Activated CD4-positive, CD25-positive, alpha-beta regulatory T cell (primary cell): ENCODE measurements around the gene ARMC6.

ENCODE experiments used
- DNase-seq, 4 experiments: peaks; one replicate each; lab custom pipeline; 2025; lab: John Stamatoyannopoulos, UW

ARMC6 gene

DNA sequence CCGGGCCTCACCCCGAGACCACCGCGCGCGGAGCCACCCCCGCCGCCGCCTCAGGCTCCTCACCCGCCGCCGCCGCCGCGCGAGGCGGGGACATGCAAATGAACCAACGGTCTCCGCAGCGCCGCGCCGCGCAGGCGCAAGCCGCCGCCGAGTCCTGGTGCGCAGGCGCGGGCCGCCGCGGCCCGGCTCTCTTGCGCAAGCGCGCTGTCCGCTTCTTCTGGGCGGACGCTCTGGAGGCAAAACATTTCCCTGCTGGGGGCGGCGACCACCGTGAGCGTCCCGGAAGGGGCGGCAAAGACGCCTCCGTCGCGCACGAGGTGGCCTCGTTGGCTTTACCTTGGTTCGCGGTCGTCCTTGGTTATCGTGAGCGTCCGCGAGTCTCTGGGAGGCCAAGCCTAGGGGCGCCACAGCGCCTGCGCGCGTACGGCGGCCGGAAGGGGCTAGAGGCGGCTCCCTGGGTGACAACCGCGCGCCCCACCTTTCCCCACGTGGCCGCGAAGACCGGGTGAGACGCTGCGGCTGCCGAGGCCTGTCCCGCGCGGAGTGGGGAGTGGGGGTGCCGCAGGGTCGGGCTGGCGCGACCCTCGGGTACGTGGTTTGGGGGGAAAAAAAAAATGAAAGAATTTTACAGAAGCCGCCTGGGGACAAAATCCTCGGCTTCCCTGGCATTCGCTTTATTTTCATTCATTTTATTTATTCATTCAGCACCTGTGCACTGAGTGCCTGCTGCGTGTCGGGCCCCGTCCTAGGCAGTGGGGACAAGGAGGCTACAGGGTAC, at the start of gene ARMC6, which contains the start of gene SUGP2:
Gene ARMC6, plus strand, starts transcription at position 178 of the 778 bp plus-strand sequence. CDS start 607 bp downstream, outside the sequence.
Gene SUGP2, minus strand, starts transcription at position 92 of the 778 bp plus-strand sequence. CDS start 2,446 bp downstream, outside the sequence.
- peak; percentile 72 to 87 (median 86) for DNase-seq

DNA sequence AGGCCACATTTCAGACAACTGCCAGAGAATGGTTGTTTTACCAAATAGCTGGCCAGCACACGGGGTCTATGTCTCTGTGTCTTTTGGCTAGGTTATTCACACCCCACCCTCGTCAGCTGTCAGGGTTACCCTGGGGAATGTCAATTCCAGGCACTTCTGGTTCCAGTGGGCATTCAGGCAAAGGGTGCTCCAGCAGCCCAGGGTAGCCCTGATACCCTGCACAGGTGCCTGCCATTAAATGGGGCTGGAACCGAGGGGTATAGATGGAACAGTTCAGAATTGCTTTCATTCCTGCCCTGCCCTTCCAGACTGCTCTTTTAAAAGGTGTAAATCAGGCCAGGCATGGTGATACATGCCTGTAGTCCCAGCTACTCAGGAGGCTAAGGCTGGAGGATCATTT, 49.2 kb upstream of the ARMC6 start:
- no peak for DNase-seq

DNA sequence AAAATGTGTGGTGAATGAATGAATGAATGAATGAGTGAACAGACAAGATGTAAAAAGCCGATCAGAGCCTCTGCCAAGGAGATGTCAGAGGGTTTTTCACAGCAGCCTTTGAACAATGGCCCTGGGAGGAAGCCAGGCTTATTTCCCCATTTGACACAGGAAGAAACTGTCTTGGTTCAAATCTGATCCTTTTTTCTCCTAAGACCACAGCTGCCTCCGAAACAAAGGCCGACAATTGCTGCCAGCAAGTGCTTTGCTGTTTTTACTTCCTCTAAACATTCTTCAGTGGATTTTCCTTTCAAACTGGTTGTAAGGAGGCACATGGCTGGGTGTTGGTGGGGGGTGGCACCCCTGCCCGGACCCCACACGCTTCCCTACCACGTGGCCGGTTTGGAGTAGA, 48.1 kb upstream of the ARMC6 start:
- no peak for DNase-seq

DNA sequence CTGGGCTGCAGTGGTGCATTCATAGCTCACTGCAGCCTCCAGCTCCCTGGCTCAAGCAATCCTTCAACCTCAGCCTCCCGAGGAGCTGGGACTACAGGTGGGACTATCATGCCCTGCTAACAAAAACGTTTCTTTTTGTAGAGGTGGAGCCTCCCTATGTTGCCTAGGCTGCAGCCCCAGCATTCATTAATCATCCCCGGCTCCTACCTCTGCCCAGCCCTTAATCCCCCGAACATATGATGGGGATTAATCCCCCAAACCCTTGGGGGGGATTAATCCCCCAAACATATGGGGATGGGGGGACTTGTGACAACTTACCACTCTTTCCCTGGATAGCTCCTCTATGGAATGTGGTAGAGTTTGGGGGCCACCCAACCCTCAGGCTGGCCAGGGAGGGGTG, 45.9 kb upstream of the ARMC6 start:
- no peak for DNase-seq

DNA sequence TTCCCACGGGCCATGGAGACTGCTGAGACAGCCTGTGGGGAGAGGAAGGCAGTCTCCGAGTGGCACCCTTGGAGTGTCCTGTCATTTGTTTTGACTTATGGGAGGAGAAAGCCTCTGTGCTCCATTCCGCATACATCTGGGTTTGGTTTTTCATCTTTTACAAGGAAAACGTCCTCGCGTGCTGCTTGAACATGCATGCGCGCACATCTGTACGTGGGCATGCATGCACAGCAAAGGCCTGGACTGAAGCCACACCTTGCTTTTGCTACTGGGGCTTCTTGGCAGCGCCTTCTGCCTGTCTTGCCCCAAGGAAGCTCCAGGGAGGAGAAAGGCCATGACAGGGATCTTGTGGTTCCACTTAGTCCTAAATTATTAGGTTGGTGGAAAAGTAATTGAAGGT, 44.1 kb upstream of the ARMC6 start:
- no peak for DNase-seq

DNA sequence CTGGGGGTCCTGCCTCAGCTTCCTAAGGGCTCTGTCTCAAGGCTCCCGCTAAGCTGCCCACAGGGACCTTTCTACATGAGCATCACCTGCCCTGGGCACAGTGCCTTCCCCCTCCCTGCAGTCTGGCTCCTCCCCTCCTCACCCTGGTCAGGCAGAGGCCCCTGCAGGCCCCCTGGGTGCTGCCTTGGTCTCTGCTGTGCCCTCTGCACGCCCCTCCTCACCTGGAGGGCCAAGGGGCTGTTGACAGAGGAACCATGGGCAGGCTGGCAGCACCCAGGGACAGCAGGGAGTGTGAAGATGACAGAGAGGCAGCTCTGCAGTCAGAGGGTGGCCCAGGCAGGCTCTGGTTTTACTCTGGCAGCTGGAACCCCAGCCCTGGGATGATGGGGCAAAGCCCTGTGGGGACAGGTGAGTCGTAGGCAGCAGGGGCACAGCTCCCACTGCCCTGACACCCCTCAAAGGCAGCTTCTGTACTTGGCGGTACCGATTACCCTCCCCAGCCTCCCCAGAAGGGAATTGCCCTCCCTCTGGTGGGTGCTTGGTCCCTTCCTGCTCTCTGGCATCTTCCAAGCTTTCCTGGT, 43.2 kb upstream of the ARMC6 start:
- no peak for DNase-seq

DNA sequence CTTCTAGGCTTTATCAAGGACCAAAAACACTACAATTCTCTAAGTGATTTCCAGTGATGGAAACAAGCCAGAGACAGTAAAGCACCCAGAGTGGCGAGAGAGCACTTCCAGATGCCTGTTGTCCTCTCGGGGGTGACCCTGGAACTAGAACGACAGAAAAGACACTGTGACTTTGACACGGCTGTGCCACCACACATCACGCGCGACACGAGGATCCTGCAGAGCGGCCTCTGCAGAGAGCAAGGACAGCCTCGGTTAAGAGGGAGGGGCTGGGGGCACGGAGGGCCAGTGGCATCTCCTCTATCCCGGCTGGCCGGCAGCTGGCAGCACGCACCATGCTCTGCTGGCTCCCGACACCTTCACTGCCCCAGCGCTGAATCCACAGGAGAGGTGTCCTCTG, 42.4 kb upstream of the ARMC6 start:
- DNase-seq = no peak

DNA sequence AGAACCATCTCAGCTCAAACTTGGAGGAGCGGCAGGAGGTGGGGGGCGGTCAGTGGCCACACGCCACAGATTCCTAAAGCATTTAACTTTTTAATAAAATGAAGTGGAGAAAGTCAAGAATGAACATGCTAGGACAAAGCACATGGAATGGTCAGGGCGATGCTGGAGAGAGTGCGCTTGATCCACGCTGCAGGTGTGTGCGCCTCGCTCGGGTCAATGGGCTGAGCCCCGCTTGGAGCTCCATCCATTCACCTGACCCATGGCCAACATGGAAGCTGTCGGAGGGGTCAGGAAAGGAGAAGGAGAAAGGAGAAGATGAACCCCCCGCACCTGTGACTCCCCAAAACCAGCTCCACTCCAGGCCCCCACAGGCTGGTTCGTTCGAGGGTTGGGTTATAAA, 41.9 kb upstream of the ARMC6 start:
- DNase-seq = no peak

DNA sequence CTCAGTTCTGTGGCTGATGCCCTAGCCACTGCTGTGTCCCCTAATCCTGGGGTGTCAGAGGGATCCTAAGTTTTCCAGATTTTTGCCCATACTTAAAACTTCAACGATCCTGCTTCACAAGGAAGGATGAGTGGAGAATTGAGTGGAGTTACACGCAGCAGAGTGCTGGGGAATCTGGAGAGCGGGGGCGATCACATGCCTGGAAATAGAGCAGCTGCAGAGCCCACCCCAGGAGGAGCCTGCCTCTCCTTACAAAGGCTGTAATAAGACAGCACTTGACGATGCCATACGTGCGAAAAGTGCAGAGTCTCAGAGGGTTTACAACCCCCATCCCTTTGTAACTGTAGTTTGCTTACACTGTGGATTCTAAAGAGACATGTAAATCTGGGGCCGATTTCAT, 40.7 kb upstream of the ARMC6 start:
- no peak for DNase-seq

DNA sequence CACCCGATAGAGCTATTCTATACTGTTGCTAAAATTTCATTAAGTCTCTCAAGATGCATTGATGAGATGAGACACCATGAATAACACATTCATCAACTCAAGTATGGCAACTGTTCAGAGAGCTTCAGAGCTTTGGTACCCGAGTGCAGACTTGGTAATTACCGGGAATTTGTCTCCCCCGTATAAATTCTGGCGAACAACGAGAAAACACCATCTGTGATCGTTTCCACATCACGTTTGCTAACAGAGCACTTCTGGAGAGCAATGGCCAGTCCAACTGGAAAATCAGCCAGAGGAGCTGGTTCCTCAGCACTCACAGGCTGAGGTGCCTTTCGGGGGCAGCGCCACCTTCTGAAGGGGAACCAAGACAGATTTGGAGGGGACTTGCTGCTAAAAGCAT, 40.3 kb upstream of the ARMC6 start:
- no peak for DNase-seq

DNA sequence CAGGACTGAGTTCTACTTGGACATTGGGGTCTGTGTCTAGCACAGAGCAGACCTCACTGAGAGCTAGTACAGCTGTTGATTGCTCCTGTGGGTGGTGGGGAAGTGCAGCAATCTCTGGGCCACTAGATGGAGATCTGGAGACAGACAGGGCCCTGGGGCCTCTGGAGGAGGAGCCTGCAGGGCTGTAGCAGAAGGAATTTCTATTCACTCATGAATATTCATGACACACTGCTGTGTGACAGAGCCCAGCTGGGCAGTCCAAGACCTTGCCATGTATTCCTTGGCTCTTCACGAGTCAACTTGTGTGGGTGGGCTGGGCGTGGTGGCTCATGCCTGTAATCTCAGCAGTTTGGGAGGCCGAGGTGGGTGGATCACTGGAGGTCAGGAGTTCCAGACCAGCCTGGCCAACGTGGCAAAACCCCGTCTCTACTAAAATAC, 37.6 kb upstream of the ARMC6 start:
- DNase-seq = no peak

DNA sequence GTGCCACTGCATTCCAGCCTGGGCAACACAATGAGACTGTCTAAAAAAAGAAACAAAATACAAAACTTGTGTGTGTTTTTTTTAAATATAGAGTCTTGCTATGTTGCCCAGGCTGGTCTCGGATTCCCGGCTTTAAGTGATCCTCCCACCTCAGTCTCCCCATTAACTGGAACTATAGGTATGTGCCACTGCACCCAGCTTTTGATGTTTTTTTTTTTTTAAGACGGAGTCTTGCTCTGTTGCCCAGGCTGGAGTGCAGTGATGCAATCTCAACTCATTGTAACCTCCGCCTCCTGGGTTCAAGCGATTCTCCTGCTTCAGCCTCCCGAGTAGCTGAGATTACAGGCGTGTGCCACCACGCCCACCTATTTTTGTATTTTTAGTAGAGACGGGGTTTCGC, 37.1 kb upstream of the ARMC6 start:
- DNase-seq = no peak

DNA sequence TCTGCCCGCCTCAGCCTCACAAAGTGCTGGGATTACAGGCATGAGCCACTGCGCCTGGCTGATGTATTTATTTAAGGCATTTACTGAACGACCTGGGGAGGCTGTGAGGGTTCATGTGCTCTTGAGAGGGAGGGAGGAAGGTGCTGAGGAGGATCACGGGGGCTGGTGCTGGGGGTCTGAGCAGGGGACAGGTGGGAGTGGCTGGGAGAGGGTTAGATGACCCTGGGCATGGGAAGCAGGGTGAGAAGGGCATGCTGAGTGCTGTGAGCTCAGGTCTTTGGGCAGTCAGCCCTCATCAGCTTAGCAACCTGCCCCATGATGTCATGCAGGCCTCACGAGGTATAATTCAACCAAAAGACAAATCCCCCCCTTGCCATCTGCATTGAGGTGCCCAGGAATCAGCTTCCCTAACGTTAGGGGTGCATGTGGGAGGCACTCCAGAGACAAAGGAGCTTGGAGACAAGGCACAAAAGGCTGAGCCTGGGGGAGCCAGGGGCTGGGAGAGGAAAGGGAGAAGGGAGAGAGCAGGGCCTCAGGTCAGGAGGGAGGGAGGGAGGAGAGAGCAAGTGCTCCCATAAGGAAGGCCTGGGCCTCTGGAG, 36.5 kb upstream of the ARMC6 start:
- DNase-seq = no peak

DNA sequence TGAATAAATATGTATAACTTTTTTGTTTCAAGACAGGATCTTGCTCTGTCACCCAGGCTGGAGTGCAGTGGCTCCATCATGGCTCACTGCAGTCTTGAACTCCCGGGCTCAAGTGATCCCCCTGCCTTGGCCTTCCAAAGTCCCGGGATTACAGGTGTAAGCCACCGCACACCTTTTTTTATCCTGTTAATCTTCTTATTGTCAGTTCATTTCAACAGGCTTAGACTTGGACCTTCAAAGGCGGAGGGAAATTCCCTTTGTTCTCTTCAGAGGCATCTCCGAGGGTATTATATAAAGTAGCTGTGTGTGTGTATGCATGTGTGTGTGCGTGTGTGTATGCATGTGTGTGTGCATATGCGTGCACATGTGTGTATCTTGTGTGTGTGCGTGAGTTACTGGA, 35.1 kb upstream of the ARMC6 start:
- DNase-seq = no peak

DNA sequence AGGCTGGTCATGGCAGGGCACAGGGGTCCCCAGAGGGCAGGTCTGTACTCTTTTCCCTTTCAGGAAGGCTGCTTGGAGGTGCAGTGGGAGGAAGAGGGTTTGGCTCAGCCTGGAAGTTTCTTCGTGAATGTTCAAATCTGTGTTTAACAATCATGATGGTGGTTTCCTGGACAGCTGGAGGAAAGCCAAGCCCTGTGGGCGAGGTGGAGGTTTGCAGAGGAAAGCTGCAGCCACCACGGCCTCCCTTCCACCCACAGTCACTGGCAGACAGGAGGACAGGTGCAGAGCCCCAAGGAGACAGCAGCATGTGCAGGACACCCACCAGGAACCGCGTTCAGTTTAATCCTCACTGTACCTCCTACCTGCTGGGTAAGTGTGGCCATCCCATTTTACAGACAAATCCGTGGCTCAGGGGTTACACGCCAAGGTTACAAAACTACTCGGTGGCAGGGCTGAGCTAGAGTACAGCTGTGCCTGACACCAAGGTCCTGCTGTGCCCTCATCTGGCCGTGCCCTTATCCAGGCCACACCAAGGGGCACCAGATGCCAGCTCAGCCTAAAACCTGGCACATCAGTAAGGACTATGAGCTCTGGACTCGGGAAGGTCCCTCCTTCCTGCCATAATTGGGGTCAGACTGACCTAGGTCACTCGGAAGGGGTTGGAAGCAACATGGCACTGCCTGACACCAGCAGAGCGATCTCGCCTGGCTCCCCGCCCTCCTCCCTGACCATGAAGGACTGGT, 34.2 kb upstream of the ARMC6 start:
- DNase-seq = no peak

DNA sequence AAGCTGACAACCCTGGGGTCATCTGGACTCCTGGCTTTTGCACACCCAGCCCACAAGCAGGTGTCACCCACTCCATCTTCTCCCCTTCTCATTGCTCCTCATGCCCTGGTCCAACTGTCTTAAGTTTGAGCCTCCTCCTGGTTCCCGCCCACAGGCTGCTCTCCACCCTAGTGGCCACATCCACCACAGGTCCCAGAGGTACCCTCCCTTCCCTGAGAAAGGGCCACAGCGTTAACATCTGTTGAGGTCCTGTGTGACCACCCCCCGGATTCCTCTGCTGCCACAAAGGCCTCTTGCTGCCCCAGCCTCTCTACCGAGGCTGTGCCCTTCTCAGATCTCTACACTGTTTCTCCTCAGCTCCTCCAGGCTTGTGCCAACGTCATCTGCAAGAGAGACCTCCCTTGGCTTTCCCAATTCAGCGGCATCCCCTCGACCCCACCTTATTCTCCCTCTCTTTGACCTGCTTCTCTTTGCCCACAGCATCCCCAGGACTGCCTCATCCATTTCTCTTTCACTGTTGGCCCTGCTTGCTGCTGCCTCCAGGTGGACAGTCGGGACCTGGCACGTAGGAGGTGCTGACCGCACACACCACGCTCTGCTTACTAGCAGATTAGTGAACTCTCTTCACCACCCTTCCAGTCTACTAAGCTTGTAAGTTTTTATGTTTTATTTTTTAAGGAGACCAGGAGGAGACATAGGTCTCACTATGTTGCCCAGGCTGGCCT, 33.3 kb upstream of the ARMC6 start:
- DNase-seq = no peak

DNA sequence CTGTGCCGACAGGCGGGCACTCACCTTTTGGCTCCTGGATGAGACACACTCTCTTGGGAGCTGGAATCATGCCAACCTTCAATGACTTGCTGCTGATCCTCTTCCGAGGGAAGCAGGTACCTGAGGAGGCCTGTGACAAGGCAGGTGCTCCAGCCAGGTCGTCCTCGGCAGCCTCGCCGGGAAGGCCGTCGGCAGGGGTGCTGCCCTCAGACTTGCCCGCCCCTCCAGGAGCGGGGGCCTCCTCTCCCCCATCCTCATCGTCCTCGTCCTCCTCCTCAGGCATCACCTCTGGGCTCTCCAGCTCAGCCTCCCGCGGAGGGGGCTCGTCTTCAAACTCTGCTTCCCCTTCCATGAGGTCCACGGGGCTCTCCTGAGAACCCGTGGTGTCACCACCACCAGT, 29.3 kb upstream of the ARMC6 start:
- no peak for DNase-seq

DNA sequence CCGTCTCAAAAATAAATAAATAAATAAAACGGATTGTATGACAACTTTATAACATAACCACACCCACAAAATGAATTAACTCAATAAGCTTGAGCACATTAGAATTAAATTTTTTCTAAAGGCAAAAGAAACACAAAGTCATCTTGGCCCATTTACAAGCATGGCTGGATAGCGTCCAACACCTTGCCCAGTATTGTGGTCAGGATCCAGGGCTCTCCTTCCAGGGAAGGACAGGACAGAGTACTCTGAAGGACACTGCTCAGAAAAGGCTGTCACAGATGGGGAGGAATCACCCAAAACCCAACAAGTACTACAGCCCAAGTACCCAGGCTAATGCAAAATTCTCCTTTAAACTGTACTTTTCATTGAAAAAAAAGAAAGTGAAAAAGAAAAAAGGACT, 27.2 kb upstream of the ARMC6 start:
- no peak for DNase-seq

DNA sequence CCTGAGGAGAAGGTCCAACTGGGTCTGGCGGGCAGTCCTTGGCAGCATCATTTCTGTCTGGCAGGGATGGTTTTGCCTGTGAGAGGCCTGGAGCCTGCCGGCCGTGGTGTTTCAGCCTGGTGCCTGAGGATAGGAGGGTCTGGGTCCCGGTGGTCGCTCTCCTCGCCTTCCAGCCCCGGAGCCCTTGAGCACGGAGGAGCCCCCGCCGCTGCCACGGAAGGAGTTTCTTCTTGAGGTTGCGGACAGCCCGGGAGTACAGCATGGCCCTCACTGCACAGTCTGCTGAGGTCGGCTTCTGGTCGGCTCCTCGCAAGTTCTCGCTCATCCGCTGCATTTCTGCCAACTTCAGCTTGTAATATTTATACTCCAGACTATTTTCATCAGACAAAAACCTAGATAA, 23.5 kb upstream of the ARMC6 start:
- no peak for DNase-seq

DNA sequence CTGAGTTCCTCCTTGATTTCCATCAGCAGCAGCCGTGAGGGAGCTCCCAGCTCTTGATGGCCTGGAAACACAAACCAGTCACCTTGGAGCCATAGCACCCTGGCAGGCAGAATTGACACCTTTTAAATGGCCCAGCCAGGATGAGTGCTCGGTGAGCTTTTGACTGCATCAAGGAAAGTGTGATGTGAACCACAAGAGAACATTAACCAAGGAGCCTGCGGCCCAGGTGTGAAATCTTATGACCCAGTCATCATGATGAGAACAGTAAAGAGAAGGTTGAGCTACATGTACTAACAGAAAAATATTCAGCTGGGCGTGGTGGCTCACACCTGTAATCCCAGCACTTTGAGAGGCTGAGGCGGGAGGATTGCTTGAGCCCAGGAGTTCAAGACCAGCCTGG, 22.9 kb upstream of the ARMC6 start:
- DNase-seq = no peak

DNA sequence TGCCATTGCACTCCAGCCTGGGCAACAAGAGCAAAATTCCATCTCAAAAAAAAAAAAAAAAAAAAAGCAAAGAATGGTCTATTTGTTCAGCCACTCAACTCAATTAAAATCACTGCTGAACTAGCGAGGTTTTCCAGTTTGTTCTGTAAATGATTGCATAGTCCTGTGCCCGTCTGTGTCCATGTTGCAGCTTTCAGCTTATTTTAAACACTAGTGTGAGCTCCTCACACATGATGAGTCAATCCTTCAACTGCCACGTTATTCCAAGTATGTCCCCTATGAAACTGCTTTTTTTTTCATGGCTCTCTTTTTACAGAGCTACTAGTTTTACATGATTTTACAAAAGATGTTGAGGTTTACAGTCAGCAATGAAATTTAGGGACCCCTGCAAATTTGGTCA, 12.3 kb upstream of the ARMC6 start:
- no peak for DNase-seq

DNA sequence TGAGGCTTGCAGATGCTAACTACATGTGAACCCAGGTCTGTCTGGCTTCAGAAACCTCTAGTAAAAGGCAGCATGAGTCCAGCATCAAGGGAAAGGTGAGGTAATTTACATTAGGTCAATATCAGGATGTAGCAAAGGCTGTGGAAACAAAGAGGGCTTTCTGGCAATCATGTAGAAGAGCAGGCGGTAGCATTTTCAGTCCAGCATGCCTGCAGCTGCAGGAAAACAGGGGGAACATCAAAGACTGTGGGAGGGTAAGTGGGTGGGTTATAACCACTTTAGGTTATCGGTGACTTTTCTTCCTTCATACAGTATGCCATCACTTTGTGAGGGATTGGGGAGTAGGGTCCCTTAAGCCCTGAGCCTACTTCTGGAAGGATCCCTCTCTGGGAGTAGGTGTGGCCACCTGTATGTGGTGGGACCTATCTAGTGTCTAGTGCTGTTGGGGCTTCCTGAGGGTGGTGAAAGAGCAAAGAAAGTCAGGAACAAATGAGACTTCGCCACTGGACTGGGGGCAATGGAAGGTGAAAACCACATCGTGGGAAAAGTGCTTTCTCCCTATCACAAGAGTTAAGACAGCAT, 10.9 kb upstream of the ARMC6 start:
- no peak for DNase-seq
